Psoas muscle (tissue), 8 donors: ENCODE results near the gene BICD1. TPM values are rescaled to one million over a fixed set of nuclear protein-coding genes. Genes with fewer than 3 reads are reported as not detected.

Experiments
- ATAC-seq, 4 donors: fragments of 200-7000 bp; cut with Tn5 transposase; one replicate each; pipeline ENCODE4 v1.9.1; 2020; ENCODE audit warnings: moderate library complexity in 3 of 4, mild to moderate bottlenecking in 2 of 4
- DNase-seq, 2 donors: peaks; one replicate each; pipeline ENCODE4 v3.0.0-alpha.2; 2020
- H3K27ac ChIP-seq: fragments of 200-600 bp; one replicate; pipeline ENCODE4 v1.8.0; 2022
- H3K27me3 ChIP-seq, 3 donors: fragments of 200-600 bp in 1 of 3; one replicate each; pipeline versions ENCODE4 v1.6.1 to v1.8.0; 2013 to 2022; ENCODE audit warnings: low read length in 2 of 3, mild to moderate bottlenecking in 2 of 3, moderate library complexity in 1 of 3; ENCODE audit not compliant: insufficient read depth in 3 of 3
- H3K36me3 ChIP-seq, 2 donors: fragments of 200-600 bp in 1 of 2; one replicate each; pipeline versions ENCODE4 v1.6.1 to v1.8.0; 2013 to 2022; ENCODE audit warnings: low read depth in 1 of 2, mild to moderate bottlenecking in 1 of 2, moderate library complexity in 1 of 2; ENCODE audit not compliant: insufficient read depth in 1 of 2
- H3K4me1 ChIP-seq: fragments of 200-600 bp; one replicate; pipeline ENCODE4 v1.8.0; 2022
- H3K4me3 ChIP-seq: fragments of 200-600 bp; one replicate; pipeline ENCODE4 v1.8.0; 2022; ENCODE audit warnings: mild to moderate bottlenecking
- H3K9me3 ChIP-seq: fragments of 200-600 bp; one replicate; pipeline ENCODE4 v1.8.0; 2022
- WGBS, 3 donors: extraction: QIAGEN DNeasy Blood & Tissue Kit; methylation state at CpG; one replicate each; pipeline versions ENCODE4 v1.1.6 to v1.1.7; 2013; 5-methylcytosine and 5-hydroxymethylcytosine counted together
- intact Hi-C, 2 donors: fragments of 100-400 bp; cut with DNase I; formaldehyde crosslinking; loops; one replicate each; pipeline versions ENCODE4 v1.11.0 to v1.14.2; 2022
- polyA plus RNA-seq, 3 donors: library from polyadenylated mRNA; stranded (reverse); fragments of 200-250 nt; gene quantifications; one replicate each; pipeline ENCODE4 v1.2.3, GENCODE V29; 2013
- total RNA-seq, 4 donors: library from RNA; stranded (reverse); fragmentation: NEBNext Ultra II Directional in 2 of 4; extraction: Animal tissue kit (Norgen Biotek cat#: 25700) in 2 of 4; gene quantifications; one replicate each; pipeline versions ENCODE4 v1.2.1 to v1.2.4, GENCODE V29; 2021 to 2023
- TF ChIP-seq, protein P1 (sequence below): fragments of 200-600 bp; IDR thresholded peaks from one replicate; pipeline ENCODE4 v1.8.0; 2022; ENCODE audit warnings: antibody characterized with exemption
- donor health status: healthy with polysubstance abuse.
- donor health status: DM: no; HTN: no; CAD: no; lungs with moderate emphysema.
- donor health status: Bipolar disorder and iron deficiency.
- donor health status: healthy.
- donor health status: DM: yes; HTN: yes; CAD: no.
- donor health status: DM: no; HTN: no; CAD: no.
- donor health status: DM: no; HTN: no; CAD: no.
- donor health status: DM: yes; HTN: yes; CAD: no.

The BICD1 gene
- total and polyA plus RNA-seq, 7 donors, result 0.55 to 9.8 (median 2.8) TPM

DNA sequence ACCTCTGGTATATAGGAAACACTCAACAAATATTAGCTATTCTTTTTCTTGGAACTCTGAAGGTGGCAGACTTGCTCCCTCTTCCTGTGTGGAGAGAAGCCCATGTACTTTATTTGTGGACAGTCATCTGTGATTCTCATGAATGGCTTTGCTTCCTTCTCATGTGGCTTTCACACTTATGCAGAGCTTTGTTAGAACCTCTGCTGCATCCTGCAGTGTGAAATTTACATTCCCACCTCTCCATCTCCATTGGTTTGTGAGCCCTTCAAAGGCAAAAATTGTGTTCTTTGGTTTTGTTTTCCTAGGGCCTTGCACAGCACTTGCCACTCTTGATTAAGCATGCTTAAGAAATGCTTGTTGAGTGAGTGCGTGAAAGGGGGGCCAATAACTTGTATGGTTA is 51.9 kb downstream of the BICD1 start:
- intact Hi-C loops, result no loop called here
- Histone ChIP-seq H3K9me3 (no peaks in the 10 kb centered on the region), H3K4me3 (no peak overlapping the region), H3K36me3 (no peaks in the 10 kb centered on the region), H3K27me3 (peaks cover 0 to 2% (median 0%) of the 10 kb centered on the region in 3 donors), H3K27ac (no peak overlapping the region), H3K4me1 (no peaks in the 10 kb centered on the region)
- ATAC-seq (no peak), DNase-seq (no peak)
- TF ChIP-seq, protein P1, sequence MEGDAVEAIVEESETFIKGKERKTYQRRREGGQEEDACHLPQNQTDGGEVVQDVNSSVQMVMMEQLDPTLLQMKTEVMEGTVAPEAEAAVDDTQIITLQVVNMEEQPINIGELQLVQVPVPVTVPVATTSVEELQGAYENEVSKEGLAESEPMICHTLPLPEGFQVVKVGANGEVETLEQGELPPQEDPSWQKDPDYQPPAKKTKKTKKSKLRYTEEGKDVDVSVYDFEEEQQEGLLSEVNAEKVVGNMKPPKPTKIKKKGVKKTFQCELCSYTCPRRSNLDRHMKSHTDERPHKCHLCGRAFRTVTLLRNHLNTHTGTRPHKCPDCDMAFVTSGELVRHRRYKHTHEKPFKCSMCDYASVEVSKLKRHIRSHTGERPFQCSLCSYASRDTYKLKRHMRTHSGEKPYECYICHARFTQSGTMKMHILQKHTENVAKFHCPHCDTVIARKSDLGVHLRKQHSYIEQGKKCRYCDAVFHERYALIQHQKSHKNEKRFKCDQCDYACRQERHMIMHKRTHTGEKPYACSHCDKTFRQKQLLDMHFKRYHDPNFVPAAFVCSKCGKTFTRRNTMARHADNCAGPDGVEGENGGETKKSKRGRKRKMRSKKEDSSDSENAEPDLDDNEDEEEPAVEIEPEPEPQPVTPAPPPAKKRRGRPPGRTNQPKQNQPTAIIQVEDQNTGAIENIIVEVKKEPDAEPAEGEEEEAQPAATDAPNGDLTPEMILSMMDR, result no peak
- 97 to 100% (median 100%) methylated on average over 1 of the region's 1 CpG for WGBS, 3 donors

DNA sequence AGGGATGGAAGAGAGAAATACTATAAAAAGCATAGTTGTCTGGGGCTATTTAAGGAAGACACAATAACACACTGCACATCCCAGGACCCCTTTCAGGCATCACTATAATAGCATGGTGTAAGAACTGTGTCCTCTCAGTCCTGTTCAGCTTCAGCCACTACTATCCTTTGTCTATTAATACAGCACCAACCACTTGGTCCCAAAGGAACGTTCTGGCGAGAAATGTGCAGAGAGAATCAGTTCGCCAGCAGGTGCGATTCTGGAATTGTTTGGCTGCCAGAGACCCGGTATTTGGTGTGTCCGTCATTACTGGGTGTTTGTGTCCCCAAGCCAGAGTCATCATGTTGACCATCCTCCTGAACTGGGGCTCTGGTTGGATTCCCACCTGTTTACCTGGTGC is 52.7 kb downstream of the BICD1 start:
- Histone ChIP-seq H3K4me1 (no peaks in the 10 kb centered on the region), H3K4me3 (no peak overlapping the region), H3K9me3 (no peaks in the 10 kb centered on the region), H3K27ac (no peak overlapping the region), H3K27me3 (peaks cover 0 to 2% (median 0%) of the 10 kb centered on the region in 3 donors), H3K36me3 (no peaks in the 10 kb centered on the region)
- TF ChIP-seq, protein P1, result no peak
- ATAC-seq, result peak in 1 of 4 donors; percentile 48
- intact Hi-C loops, result no loop called here
- DNase-seq, result no peak
- 74 to 81% (median 80%) methylated on average over 6 of the region's 6 CpGs for WGBS, 3 donors

DNA sequence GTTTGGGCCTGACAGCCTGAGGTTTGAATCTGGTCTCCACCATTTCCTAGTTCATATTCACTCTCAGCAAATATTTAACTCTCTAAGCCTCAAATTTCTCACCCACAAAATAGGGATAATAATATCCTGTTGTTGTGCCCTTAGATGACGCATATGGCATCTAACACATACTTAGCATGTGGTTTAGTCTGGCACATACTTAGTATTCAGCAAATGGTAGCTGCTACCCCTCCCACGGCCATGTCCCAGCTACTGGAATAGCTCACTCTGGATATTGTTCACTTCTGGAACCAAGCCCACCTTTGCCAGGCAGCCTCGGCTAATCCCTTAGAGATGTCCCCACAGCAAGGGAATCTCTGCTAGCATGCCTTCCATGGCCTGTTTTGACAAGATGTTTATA is 53.3 kb downstream of the BICD1 start:
- DNase-seq, result no peak
- no peak overlapping the region for H3K4me3 ChIP-seq
- no peaks in the 10 kb centered on the region for H3K36me3 ChIP-seq
- peak in 3 of 4 donors; percentile 66 to 96 (median 80) for ATAC-seq
- intact Hi-C loops, result no loop called here
- no peaks in the 10 kb centered on the region for H3K4me1 ChIP-seq
- H3K27ac ChIP-seq, result no peak overlapping the region
- peaks cover 0 to 2% (median 0%) of the 10 kb centered on the region in 3 donors for H3K27me3 ChIP-seq
- 27 to 46% (median 37%) methylated on average over 3 of the region's 3 CpGs for WGBS, 3 donors
- H3K9me3 ChIP-seq, result no peaks in the 10 kb centered on the region
- TF ChIP-seq, protein P1, result no peak

DNA sequence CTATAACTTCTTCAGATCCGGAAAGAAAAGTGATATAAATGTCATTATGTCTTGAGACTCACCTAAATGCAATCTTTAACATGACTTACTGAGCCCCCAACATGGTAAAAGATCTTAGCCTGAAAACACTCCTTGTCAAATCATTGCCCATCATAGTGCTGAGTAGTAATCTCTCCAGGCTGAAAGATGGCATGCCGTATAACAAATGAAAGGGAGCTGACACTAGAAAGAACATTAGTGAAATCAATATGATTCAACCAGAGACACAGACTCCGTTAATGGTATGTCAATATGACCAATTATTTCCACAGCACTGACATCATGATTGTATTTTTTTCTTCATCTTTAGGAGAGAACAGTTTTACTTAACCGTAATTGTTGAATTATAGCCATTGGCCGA is 54.4 kb downstream of the BICD1 start:
- ATAC-seq, result no peak
- Histone ChIP-seq H3K9me3 (no peaks in the 10 kb centered on the region), H3K4me1 (no peaks in the 10 kb centered on the region), H3K27ac (no peak overlapping the region), H3K4me3 (no peak overlapping the region), H3K27me3 (peaks cover 0 to 2% (median 0%) of the 10 kb centered on the region in 3 donors), H3K36me3 (no peaks in the 10 kb centered on the region)
- no peak for DNase-seq
- TF ChIP-seq, protein P1, result no peak
- intact Hi-C loops, result no loop called here
- 91 to 95% (median 91%) methylated on average over 5 of the region's 5 CpGs for WGBS, 3 donors

DNA sequence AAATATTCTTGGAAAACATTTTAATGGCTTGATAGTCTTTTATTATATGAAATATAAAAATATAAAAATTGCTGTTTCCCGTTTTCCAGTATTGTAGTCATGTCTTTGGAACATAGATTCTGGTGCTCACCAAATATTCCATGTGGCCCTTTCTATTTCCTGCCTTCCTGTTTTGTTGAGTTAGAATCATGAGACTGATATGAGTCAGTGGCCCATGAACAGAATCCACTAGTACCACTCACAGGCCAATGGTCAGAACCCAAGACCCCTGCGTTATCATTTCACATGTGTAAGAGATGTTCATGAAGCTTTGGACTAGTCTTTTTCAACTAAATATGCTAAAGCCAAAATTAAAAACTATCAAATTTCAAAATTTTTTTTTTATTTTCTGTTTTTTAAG is 56.9 kb downstream of the BICD1 start:
- DNase-seq, result no peak
- H3K4me1 ChIP-seq, result no peaks in the 10 kb centered on the region
- WGBS, 3 donors, result 95 to 98% (median 97%) methylated on average over 2 of the region's 2 CpGs
- intact Hi-C loops, result no loop called here
- ATAC-seq, result no peak
- H3K4me3 ChIP-seq, result no peak overlapping the region
- peaks cover 0 to 2% (median 0%) of the 10 kb centered on the region in 3 donors for H3K27me3 ChIP-seq
- H3K27ac ChIP-seq, result no peak overlapping the region
- H3K36me3 ChIP-seq, result no peaks in the 10 kb centered on the region
- H3K9me3 ChIP-seq, result no peaks in the 10 kb centered on the region
- TF ChIP-seq, protein P1, result no peak
